ENCODE results near the gene EPN2. TPM values are rescaled to one million over a fixed set of nuclear protein-coding genes. Genes with fewer than 3 reads are reported as not detected.

EPN2 gene
- total and polyA plus RNA-seq, 9 donors: 18.2 to 36.4 (median 26.0) TPM

DNA sequence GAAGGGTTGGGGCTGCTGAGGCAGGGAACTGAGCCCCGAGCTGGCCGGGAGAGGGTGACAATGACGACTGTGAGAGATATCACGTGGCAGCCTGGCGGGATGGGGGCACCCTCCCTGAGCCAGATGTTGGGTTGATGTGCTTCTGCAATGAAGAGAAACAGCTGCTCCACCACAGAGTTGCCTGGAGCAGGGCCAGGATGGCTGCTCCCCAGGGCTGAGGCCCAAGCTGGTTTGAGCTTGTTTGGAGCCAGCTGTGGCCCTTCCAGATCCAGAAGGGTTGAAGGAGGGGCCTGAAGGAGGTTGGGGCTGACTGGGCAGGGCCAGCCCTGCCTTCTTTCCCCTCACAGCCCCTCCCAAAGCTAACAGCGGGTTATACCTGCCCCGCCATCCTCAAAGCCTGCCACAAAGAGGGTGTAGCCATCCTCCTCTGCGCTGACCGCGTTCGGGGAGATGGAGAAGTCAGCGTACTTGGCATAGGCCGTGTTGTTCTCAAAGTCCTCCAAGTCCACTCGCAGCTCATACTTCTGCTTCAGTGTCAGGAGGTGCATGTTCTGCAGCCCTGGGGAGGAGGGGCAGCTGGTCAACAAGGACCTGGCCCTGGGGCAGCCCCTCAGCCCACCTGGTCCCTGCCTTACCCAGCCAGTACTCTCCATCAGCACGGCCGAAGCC lies 147.7 kb downstream of the EPN2 start:
- H3K4me3 ChIP-seq (ENCODE audit: low read length): peak overlapping the region; percentile 17
- DNase-seq: peak; percentile 95
- 15% methylated on average over 16 of the region's 16 CpGs for WGBS (ENCODE audit: insufficient coverage)
- peaks cover 72% of the 10 kb centered on the region for H3K4me1 ChIP-seq (ENCODE audit: control insufficient read depth, insufficient read depth, low read length)
- no peaks in the 10 kb centered on the region for H3K27me3 ChIP-seq (ENCODE audit: control insufficient read depth, insufficient read depth, low read length)
- no peaks in the 10 kb centered on the region for H3K9me3 ChIP-seq (replicated peaks; ENCODE audit: control insufficient read depth, low read depth, low read length)
- peaks cover 58% of the 10 kb centered on the region for H3K36me3 ChIP-seq (ENCODE audit: control insufficient read depth, insufficient read depth, low read length)
- peak overlapping the region; percentile 93 for H3K27ac ChIP-seq (ENCODE audit: low read length)

DNA sequence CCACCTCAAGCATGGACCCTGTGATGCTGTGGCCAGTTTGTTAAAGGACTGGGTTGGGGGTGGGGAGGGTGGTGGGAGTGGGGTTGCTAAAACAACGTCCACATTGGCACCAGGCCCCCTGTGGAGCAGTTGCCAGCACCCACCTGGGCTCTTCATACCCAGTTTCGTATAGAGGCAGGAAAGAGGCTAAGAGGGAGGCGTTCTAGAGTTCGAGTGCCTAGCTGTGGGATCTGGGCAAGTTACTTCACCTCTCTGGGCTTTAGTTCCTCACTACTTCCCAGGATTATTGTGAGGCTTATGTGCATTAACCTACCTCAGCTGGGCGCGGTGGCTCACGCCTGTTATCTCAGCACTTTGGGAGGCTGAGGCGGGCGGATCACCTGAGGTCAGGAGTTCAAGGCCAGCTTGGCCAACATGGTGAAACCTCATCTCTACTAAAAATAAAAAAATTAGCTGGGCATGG lies 148.4 kb downstream of the EPN2 start:
- H3K36me3 ChIP-seq (ENCODE audit: control insufficient read depth, insufficient read depth, low read length): peaks cover 51% of the 10 kb centered on the region
- WGBS (ENCODE audit: insufficient coverage): 73% methylated on average over 6 of the region's 9 CpGs

More for the DNA sequence above, 148.4 kb downstream of the EPN2 start:
- Histone ChIP-seq H3K9me3 (replicated peaks; ENCODE audit: control insufficient read depth, low read depth, low read length) (no peaks in the 10 kb centered on the region), H3K27me3 (ENCODE audit: control insufficient read depth, insufficient read depth, low read length) (no peaks in the 10 kb centered on the region), H3K27ac (ENCODE audit: low read length) (peak overlapping the region; percentile 98), H3K4me3 (ENCODE audit: low read length) (peak overlapping the region; percentile 17), H3K4me1 (ENCODE audit: control insufficient read depth, insufficient read depth, low read length) (peaks cover 75% of the 10 kb centered on the region)
- no peak for DNase-seq

Other genes with a start within 250 kb of the EPN2 start
- gene FAM83G, start 232.6 kb upstream of the EPN2 start, total RNA-seq: 0.27 TPM
- 1 to 10 TPM in 1 of 8 donors, under 1 TPM in 7; 0.11 to 1.4 (median 0.22) TPM for gene FAM83G, start 232.6 kb upstream of the EPN2 start, polyA plus RNA-seq (ENCODE audit: insufficient read depth in 1 of 8, insufficient read length in 8 of 8, low replicate concordance in 1 of 8)
- gene GRAP, start 190.4 kb upstream of the EPN2 start, total RNA-seq: 2.7 TPM
- 1 to 10 TPM; 2.4 to 4.0 (median 3.3) TPM for gene GRAP, start 190.4 kb upstream of the EPN2 start, polyA plus RNA-seq (ENCODE audit: insufficient read depth in 1 of 8, insufficient read length in 8 of 8, low replicate concordance in 1 of 8)
- 1.1 TPM for gene GRAPL, start 109.8 kb upstream of the EPN2 start, total RNA-seq
- gene GRAPL, start 109.8 kb upstream of the EPN2 start, polyA plus RNA-seq (ENCODE audit: insufficient read depth in 1 of 8, insufficient read length in 8 of 8, low replicate concordance in 1 of 8): 1 to 10 TPM in 7 of 8 donors, under 1 TPM in 1; 0.76 to 3.2 (median 2.2) TPM
- gene B9D1, start 125.4 kb downstream of the EPN2 start, total RNA-seq: 5.7 TPM
- gene B9D1, start 125.4 kb downstream of the EPN2 start, polyA plus RNA-seq (ENCODE audit: insufficient read depth in 1 of 8, insufficient read length in 8 of 8, low replicate concordance in 1 of 8): 1 to 10 TPM; 5.7 to 9.7 (median 7.2) TPM
- 8.4 TPM for gene MAPK7, start 141.1 kb downstream of the EPN2 start, total RNA-seq
- gene MAPK7, start 141.1 kb downstream of the EPN2 start, polyA plus RNA-seq (ENCODE audit: insufficient read depth in 1 of 8, insufficient read length in 8 of 8, low replicate concordance in 1 of 8): 10 to 100 TPM; 17.9 to 28.4 (median 25.5) TPM
- gene MFAP4, start 149.8 kb downstream of the EPN2 start, total RNA-seq: 157 TPM
- gene MFAP4, start 149.8 kb downstream of the EPN2 start, polyA plus RNA-seq (ENCODE audit: insufficient read depth in 1 of 8, insufficient read length in 8 of 8, low replicate concordance in 1 of 8): 100 to 1,000 TPM; 162 to 328 (median 246) TPM
- gene RNF112, start 173.9 kb downstream of the EPN2 start, total RNA-seq: 4.1 TPM
- gene RNF112, start 173.9 kb downstream of the EPN2 start, polyA plus RNA-seq (ENCODE audit: insufficient read depth in 1 of 8, insufficient read length in 8 of 8, low replicate concordance in 1 of 8): 1 to 10 TPM; 2.8 to 5.4 (median 4.0) TPM

Measured in muscle of leg (tissue), 11 donors.